Fibroblast of the aortic adventitia (primary cell): Measurements from ENCODE around the gene KCNJ13. TPM values are rescaled to one million over a fixed set of nuclear protein-coding genes. Genes with fewer than 3 reads are reported as not detected.
A peak's percentile ranks its signal among the peaks of the same experiment; 100 is the strongest.

ENCODE experiments used
- DNase-seq: peaks from one replicate; pipeline ENCODE4 v3.0.0-alpha.2; 2010; ENCODE audit warnings: low read depth
- H3K4me3 ChIP-seq: 2 replicates; pipeline ENCODE4 v1.5.1; 2011; ENCODE audit warnings: low read depth, mild to moderate bottlenecking, control low read depth, low read length, moderate library complexity
- CTCF ChIP-seq: IDR thresholded peaks from 2 replicates; pipeline ENCODE4 v1.5.1; 2011; ENCODE audit warnings: mild to moderate bottlenecking, low read length, control low read depth, inconsistent platforms; ENCODE audit not compliant: insufficient read depth
- total RNA-seq: library from RNA; depleted of rRNA; stranded (reverse); fragments of >200 nt; gene quantifications from 2 replicates; pipeline ENCODE4 v1.2.3, GENCODE V29; 2012; ENCODE audit warnings: low replicate concordance

The KCNJ13 gene
- total RNA-seq, 1 donor = not detected

- TF ChIP-seq CTCF = no peak
- no peak for DNase-seq
Measured at GRCh38 chr2:232787806-232788205, 11.4 kb upstream of the KCNJ13 start.

GRCh38 chr2:232783278-232783677 is 6.9 kb upstream of the KCNJ13 start:
- no peak for TF ChIP-seq CTCF

More at GRCh38 chr2:232787806-232788205, 11.4 kb upstream of the KCNJ13 start:
- no peak overlapping the region for H3K4me3 ChIP-seq

GRCh38 chr2:232781765-232782164 is 5.4 kb upstream of the KCNJ13 start:
- DNase-seq = peak; percentile 57
- no peak for TF ChIP-seq CTCF
- no peak overlapping the region for H3K4me3 ChIP-seq

More at GRCh38 chr2:232783278-232783677, 6.9 kb upstream of the KCNJ13 start:
- no peak for DNase-seq
- H3K4me3 ChIP-seq = no peak overlapping the region

- DNase-seq = no peak
Measured at GRCh38 chr2:232779934-232780333, 3.6 kb upstream of the KCNJ13 start.

GRCh38 chr2:232779465-232779864 is 3.1 kb upstream of the KCNJ13 start:
- no peak for DNase-seq
- no peak overlapping the region for H3K4me3 ChIP-seq
- no peak for TF ChIP-seq CTCF

More at GRCh38 chr2:232779934-232780333, 3.6 kb upstream of the KCNJ13 start:
- no peak overlapping the region for H3K4me3 ChIP-seq
- no peak for TF ChIP-seq CTCF

- TF ChIP-seq CTCF = no peak
- no peak for DNase-seq
- no peak overlapping the region for H3K4me3 ChIP-seq
Measured at GRCh38 chr2:232777276-232777675, 911 bp upstream of the KCNJ13 start.

- no peak for TF ChIP-seq CTCF
- DNase-seq = no peak
- no peak overlapping the region for H3K4me3 ChIP-seq
Measured at GRCh38 chr2:232773815-232774214, 2.5 kb downstream of the KCNJ13 start.
